Measurements from ENCODE around the gene HBA2.

HBA2 gene

GRCh38 chr16:212999-213398, 40.3 kb downstream of the HBA2 start:
- no peak overlapping the region for H3K27ac ChIP-seq
- no peak for TF ChIP-seq CTCF (conservative IDR thresholded peaks at IDR 0.05)

GRCh38 chr16:220021-220420, 47.3 kb downstream of the HBA2 start:
- no peak for TF ChIP-seq CTCF (conservative IDR thresholded peaks at IDR 0.05)
- H3K27ac ChIP-seq, result no peak overlapping the region
